RPMI8226 (cell line): ENCODE measurements around the gene PLSCR3.

Experiments used
- DNase-seq: peaks from one replicate; pipeline ENCODE4 v3.0.0-alpha.2; 2015

PLSCR3 gene

GRCh38 chr17:7394452-7395191 lies at the start of gene PLSCR3:
Gene PLSCR3 (minus strand): TSS chr17:7394525. CDS start chr17:7394110, 415 bp downstream.
- peak; percentile 87 for DNase-seq

- no peak for DNase-seq
These were observed 49.5 kb upstream of the PLSCR3 start for GRCh38 chr17:7443499-7444485.

- DNase-seq, result no peak
These were observed 47.8 kb upstream of the PLSCR3 start for GRCh38 chr17:7442142-7442541.

- DNase-seq, result no peak
These were observed 46.9 kb upstream of the PLSCR3 start for GRCh38 chr17:7441266-7441665.

GRCh38 chr17:7440834-7441195 lies 46.5 kb upstream of the PLSCR3 start:
- DNase-seq, result peak; percentile 54

- DNase-seq, result peak; percentile 77
These were observed 45.9 kb upstream of the PLSCR3 start for GRCh38 chr17:7440113-7440833.

- DNase-seq, result peak; percentile 6
These were observed 45.3 kb upstream of the PLSCR3 start, which contains the start of gene FGF11 for GRCh38 chr17:7439462-7440112. Gene FGF11 (plus strand): TSS chr17:7439512. CDS start chr17:7439621, 109 bp downstream.

- DNase-seq, result no peak
These were observed 44.5 kb upstream of the PLSCR3 start for GRCh38 chr17:7438656-7439460.

- DNase-seq, result no peak
These were observed 43.8 kb upstream of the PLSCR3 start for GRCh38 chr17:7437950-7438614.

- DNase-seq, result no peak
These were observed 43.1 kb upstream of the PLSCR3 start for GRCh38 chr17:7437369-7437863.

- DNase-seq, result no peak
These were observed 42.4 kb upstream of the PLSCR3 start for GRCh38 chr17:7436556-7437368.

- no peak for DNase-seq
These were observed 41.6 kb upstream of the PLSCR3 start for GRCh38 chr17:7435676-7436555.

- no peak for DNase-seq
These were observed 38.0 kb upstream of the PLSCR3 start for GRCh38 chr17:7432296-7432695.

- DNase-seq, result no peak
These were observed 36.9 kb upstream of the PLSCR3 start for GRCh38 chr17:7431231-7431630.

- no peak for DNase-seq
These were observed 35.4 kb upstream of the PLSCR3 start for GRCh38 chr17:7429722-7430121.

GRCh38 chr17:7428557-7428956 lies 34.2 kb upstream of the PLSCR3 start, which contains the start of gene SPEM3:
Gene SPEM3 (plus strand): TSS chr17:7428857. CDS start chr17:7428903, 46 bp downstream.
- DNase-seq, result no peak

GRCh38 chr17:7427549-7427948 lies 33.2 kb upstream of the PLSCR3 start:
- no peak for DNase-seq

GRCh38 chr17:7426896-7427489 lies 32.7 kb upstream of the PLSCR3 start:
- DNase-seq, result no peak
